Stimulated activated effector memory CD8-positive, alpha-beta T cell treated with anti-CD3 and anti-CD28 coated beads, Interleukin-12 subunit alpha, Interleukin-12 subunit beta, amount 100 ng/mL, for 72 hours (primary cell): ENCODE results near the gene CARD14.

Experiments
- ATAC-seq: fragments of 150-1000 bp; cut with Tn5 transposase; 2 replicates; pipeline ENCODE4 v1.10.0; 2021
- DNase-seq, 2 donors: peaks; one replicate each; pipeline ENCODE4 v3.0.0; 2021 to 2022; ENCODE audit warnings: low spot score in 2 of 2
- H3K27ac Mint-ChIP-seq: one replicate; pipeline ENCODE4 v1.8.0; 2022; ENCODE audit warnings: mild to moderate bottlenecking, mixed read lengths
- H3K36me3 Mint-ChIP-seq: one replicate; pipeline ENCODE4 v1.8.0; 2022; ENCODE audit warnings: mild to moderate bottlenecking, mixed read lengths
- H3K4me1 Mint-ChIP-seq: one replicate; pipeline ENCODE4 v1.8.0; 2022; ENCODE audit warnings: mixed read lengths
- H3K4me3 Mint-ChIP-seq: one replicate; pipeline ENCODE4 v1.8.0; 2022; ENCODE audit warnings: mild to moderate bottlenecking, mixed read lengths
- H3K9me3 Mint-ChIP-seq: one replicate; pipeline ENCODE4 v1.8.0; 2022; ENCODE audit warnings: mixed read lengths

Gene CARD14

GRCh38 chr17:80209765-80210164 lies 39.9 kb downstream of the CARD14 start:
- H3K4me1 Mint-ChIP-seq = no peaks in the 10 kb centered on the region
- no peak overlapping the region for H3K27ac Mint-ChIP-seq
- H3K9me3 Mint-ChIP-seq = no peaks in the 10 kb centered on the region
- H3K36me3 Mint-ChIP-seq = peaks cover 18% of the 10 kb centered on the region
- no peak for DNase-seq
- no peak overlapping the region for H3K4me3 Mint-ChIP-seq
- ATAC-seq = no peak

GRCh38 chr17:80210348-80211108 lies 40.7 kb downstream of the CARD14 start:
- H3K27ac Mint-ChIP-seq = no peak overlapping the region
- ATAC-seq = no peak

GRCh38 chr17:80212109-80212508 lies 42.3 kb downstream of the CARD14 start:
- DNase-seq = no peak
- Mint-ChIP-seq H3K9me3 (no peaks in the 10 kb centered on the region), H3K4me3 (no peak overlapping the region), H3K27ac (no peak overlapping the region), H3K4me1 (peaks cover 13% of the 10 kb centered on the region), H3K36me3 (peaks cover 29% of the 10 kb centered on the region)
- no peak for ATAC-seq

More at GRCh38 chr17:80210348-80211108, 40.7 kb downstream of the CARD14 start:
- peaks cover 18% of the 10 kb centered on the region for H3K36me3 Mint-ChIP-seq
- DNase-seq = no peak
- H3K9me3 Mint-ChIP-seq = no peaks in the 10 kb centered on the region
- H3K4me3 Mint-ChIP-seq = no peak overlapping the region
- no peaks in the 10 kb centered on the region for H3K4me1 Mint-ChIP-seq

- Mint-ChIP-seq H3K4me1 (peaks cover 17% of the 10 kb centered on the region), H3K36me3 (peaks cover 33% of the 10 kb centered on the region), H3K4me3 (no peak overlapping the region), H3K27ac (no peak overlapping the region), H3K9me3 (no peaks in the 10 kb centered on the region)
- no peak for ATAC-seq
- DNase-seq = no peak
These were observed 42.7 kb downstream of the CARD14 start for GRCh38 chr17:80212511-80212910.

- peaks cover 36% of the 10 kb centered on the region for H3K36me3 Mint-ChIP-seq
- peaks cover 20% of the 10 kb centered on the region for H3K4me1 Mint-ChIP-seq
- DNase-seq (no peak), ATAC-seq (no peak)
- H3K9me3 Mint-ChIP-seq = no peaks in the 10 kb centered on the region
- no peak overlapping the region for H3K4me3 Mint-ChIP-seq
- peak overlapping the region; percentile 43 for H3K27ac Mint-ChIP-seq
These were observed 43.3 kb downstream of the CARD14 start for GRCh38 chr17:80212962-80213642.

- H3K4me3 Mint-ChIP-seq = no peak overlapping the region
- no peaks in the 10 kb centered on the region for H3K9me3 Mint-ChIP-seq
- H3K4me1 Mint-ChIP-seq = peaks cover 25% of the 10 kb centered on the region
- DNase-seq (no peak), ATAC-seq (no peak)
- H3K36me3 Mint-ChIP-seq = peaks cover 38% of the 10 kb centered on the region
- H3K27ac Mint-ChIP-seq = peak overlapping the region; percentile 43
These were observed 43.8 kb downstream of the CARD14 start for GRCh38 chr17:80213643-80213975.

GRCh38 chr17:80214012-80214877 lies 44.4 kb downstream of the CARD14 start:
- DNase-seq = no peak
- Mint-ChIP-seq H3K27ac (no peak overlapping the region), H3K4me1 (peaks cover 32% of the 10 kb centered on the region), H3K9me3 (no peaks in the 10 kb centered on the region), H3K36me3 (peaks cover 44% of the 10 kb centered on the region), H3K4me3 (no peak overlapping the region)
- ATAC-seq = no peak

- ATAC-seq = no peak
- Mint-ChIP-seq H3K4me1 (peaks cover 38% of the 10 kb centered on the region), H3K4me3 (no peak overlapping the region), H3K36me3 (peaks cover 45% of the 10 kb centered on the region), H3K27ac (no peak overlapping the region), H3K9me3 (no peaks in the 10 kb centered on the region)
- DNase-seq = no peak
These were observed 45.0 kb downstream of the CARD14 start for GRCh38 chr17:80214878-80215210.

GRCh38 chr17:80216473-80217456 lies 46.9 kb downstream of the CARD14 start:
- no peak for DNase-seq
- Mint-ChIP-seq H3K9me3 (no peaks in the 10 kb centered on the region), H3K36me3 (peaks cover 33% of the 10 kb centered on the region), H3K4me3 (no peak overlapping the region), H3K27ac (peak overlapping the region; percentile 51), H3K4me1 (peaks cover 45% of the 10 kb centered on the region)
- ATAC-seq = no peak

GRCh38 chr17:80217703-80218362 lies 48.0 kb downstream of the CARD14 start:
- no peak overlapping the region for H3K4me3 Mint-ChIP-seq
- no peak overlapping the region for H3K27ac Mint-ChIP-seq
- H3K4me1 Mint-ChIP-seq = peaks cover 51% of the 10 kb centered on the region
- no peak for DNase-seq
- ATAC-seq = no peak
- no peaks in the 10 kb centered on the region for H3K9me3 Mint-ChIP-seq
- peaks cover 33% of the 10 kb centered on the region for H3K36me3 Mint-ChIP-seq

GRCh38 chr17:80218391-80218790 lies 48.6 kb downstream of the CARD14 start:
- H3K4me1 Mint-ChIP-seq = peaks cover 57% of the 10 kb centered on the region
- peak overlapping the region; percentile 97 for H3K27ac Mint-ChIP-seq
- no peak for DNase-seq
- H3K4me3 Mint-ChIP-seq = peak overlapping the region; percentile 92
- peaks cover 33% of the 10 kb centered on the region for H3K36me3 Mint-ChIP-seq
- ATAC-seq = no peak
- no peaks in the 10 kb centered on the region for H3K9me3 Mint-ChIP-seq

- DNase-seq (peak; percentile 88 to 97), ATAC-seq (peak; percentile 94)
- Mint-ChIP-seq H3K9me3 (no peaks in the 10 kb centered on the region), H3K4me3 (peak overlapping the region; percentile 92), H3K27ac (peak overlapping the region; percentile 97), H3K4me1 (peaks cover 64% of the 10 kb centered on the region), H3K36me3 (peaks cover 33% of the 10 kb centered on the region)
These were observed 49.4 kb downstream of the CARD14 start for GRCh38 chr17:80219013-80219762.

GRCh38 chr17:80219763-80220053 lies 49.9 kb downstream of the CARD14 start:
- Mint-ChIP-seq H3K9me3 (no peaks in the 10 kb centered on the region), H3K4me1 (peaks cover 68% of the 10 kb centered on the region), H3K27ac (peak overlapping the region; percentile 97), H3K36me3 (peaks cover 33% of the 10 kb centered on the region), H3K4me3 (peak overlapping the region; percentile 92)
- ATAC-seq (peak; percentile 27), DNase-seq (peak in 1 of 2 donors; percentile 23)
